DMS 273 treated with DMSO at 0.1 percent for 48 hours (cell line): ENCODE measurements around the gene NHSL2.

Source experiments
- DNase-seq: peaks from one replicate; lab custom pipeline; 2025; lab: John Stamatoyannopoulos, UW

NHSL2 gene

DNA sequence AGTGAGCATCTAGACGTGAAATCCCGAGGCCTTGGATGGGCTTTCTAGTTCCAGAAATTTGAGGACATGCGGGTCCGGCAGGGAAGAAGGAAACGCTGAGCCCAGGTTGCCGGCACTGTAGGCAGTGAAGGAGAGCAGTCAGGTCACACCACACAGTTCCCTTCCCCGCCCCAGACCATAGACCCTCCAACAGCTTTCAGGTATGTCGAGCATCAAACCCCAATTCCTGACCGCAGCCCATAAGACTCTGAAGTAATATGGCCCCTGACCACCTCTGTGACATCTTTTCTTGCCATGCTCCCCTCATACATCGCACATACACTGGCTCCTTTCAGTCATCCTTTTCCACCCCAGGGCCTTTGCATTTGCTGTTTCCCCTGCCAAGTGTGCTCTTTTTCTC is 198.0 kb downstream of the NHSL2 start:
- no peak for DNase-seq

DNA sequence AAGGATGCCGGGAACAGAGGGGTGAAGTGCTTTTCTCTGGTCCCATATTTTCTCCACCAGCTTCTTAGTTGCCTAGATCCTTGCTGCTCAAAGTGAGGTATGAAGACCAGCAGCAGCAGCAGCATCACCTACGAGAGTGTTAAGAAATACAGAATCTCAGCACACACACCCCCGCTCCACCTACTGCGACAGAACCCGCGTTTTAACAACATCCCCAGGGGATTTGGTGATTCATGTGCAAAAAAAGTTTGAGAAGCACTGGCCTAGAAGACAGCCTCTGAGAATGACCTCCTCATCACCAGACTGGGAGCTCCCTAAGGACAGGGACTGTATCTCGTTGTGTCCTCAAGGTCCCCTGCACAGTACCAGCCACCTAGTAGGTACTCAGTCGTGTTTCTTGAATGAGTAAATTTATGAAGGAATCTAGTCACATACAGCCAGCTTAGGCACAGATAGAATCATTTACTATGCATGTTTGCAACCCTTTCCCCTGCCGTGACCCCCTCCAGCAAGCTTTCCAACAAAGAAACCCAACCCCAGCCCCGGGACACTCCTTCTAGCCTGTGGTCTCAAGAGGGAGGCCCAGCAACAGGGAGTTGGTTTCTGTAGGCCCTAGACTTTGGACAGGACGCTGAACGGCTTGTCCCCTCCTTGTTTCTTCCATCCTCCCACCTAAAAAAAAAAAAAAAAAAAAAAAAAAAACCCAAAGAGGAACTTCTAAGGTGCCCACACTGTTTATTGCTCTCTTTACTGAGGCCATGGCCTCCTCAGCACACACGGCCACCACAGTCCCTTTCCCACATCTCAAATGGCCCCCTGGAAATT is 199.6 kb downstream of the NHSL2 start:
- DNase-seq, result no peak

DNA sequence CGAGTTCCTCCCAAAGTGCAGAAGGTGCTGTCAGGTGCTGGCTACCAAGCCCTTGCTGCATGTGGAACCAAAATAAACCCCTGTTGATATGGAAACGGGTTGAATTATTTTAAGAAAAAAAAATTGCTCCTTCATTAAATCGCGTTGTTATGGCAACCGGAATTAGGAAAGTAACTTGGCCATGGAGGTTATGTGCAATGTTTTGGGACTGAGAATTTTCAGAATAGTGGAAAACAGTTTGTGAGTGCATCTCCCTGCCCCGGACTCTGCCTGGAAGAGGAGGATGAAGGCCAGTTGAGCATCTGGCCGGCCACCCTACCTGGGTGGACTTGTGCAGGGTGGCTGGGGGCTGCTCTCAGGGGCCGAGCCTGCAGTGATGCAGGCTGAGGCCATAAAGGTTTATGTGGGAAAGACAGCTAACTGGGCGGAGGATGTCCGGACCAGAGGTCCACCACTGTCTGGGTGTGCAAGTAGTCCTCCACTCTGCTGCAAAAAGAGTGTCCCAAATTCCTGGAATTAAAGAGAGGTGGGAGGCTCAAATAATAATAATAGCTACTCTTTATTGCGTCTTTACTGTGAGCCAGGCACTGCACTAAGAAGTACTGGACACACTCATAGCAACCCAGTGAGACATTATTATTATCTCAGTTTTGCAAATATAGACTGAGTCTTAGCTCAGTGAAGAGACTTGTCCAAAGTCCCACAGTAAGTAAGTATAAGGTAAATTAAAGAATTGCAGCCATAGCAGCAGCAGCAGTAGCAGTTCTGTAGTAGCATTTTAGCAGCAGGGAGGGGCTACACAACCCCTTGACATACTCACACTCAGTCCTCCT is 200.4 kb downstream of the NHSL2 start:
- no peak for DNase-seq

DNA sequence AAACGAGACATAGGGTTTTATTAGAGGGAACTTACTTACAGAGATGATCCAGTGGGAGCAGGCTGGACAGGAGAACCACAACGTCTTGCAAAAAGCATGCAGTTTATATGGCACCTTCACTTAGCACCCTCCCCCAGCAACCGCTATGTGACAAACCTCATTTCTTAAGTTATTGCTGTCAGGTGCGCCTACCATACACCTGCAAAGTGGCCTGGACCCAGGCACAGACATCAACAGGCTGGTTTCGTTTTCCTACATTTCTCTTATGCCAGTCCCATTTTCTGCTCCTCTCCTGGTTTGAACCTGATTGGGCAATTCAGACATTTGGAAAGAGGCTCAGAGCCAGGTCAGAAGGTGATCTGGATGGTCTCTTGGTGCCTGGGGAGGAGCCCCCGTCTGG is 202.8 kb downstream of the NHSL2 start:
- DNase-seq, result no peak

DNA sequence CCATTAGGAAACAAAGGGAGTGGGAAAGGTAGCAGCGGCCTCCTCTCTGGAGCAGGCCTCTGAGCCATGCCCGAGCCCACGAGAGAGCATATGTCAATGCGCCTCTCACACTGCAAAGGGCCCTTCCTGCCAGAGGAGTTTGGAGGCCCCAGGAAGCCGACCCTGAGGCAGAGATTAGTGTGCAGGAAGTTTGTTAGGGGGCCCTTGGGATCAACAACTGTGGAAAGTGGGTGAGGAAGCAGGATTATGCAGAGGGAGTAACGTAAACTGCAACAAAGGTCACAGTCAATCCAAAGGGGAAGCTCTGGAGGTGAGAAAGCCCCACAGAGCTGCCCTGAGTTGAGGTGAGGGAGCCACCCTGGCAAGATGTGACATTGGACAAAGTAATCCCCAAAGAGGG is 203.7 kb downstream of the NHSL2 start:
- DNase-seq, result no peak

DNA sequence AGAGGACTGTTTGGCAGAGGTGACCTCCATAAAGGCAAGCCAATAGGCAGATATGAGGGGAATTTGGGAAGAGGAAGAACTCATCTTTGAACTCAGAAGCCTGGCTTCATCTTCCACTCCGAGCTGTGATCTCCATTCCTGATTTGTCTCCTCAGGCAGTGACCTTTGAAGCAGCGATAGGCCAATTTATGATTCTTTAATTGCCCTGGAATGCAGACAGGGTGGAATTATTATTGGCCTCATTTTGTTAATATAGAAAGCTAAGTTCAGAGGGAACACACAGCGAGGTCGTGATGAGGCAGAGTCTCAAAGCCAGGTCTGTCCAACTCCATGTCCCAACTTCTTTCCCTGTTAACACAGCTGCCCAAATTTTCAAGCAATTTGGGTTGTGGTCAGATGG is 204.2 kb downstream of the NHSL2 start:
- DNase-seq, result no peak

DNA sequence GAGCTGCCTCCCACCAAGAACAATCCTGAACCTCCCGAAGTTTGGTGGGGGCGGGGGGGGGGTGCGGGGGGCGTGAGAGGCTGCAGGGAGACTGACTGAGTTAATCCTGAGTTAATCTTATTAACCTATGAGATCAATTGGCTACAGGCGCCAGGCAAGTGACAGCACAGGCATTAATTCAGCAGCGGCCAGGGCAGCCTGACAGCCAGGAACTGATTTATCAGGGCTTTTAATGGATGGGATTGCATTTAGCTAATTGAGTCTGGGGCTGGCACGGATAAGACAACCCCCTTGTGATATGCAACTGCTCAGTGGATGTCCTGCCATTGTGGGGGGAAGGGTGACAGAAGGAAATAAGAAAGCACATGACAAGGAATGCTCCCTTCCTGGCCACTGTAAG is 204.7 kb downstream of the NHSL2 start:
- DNase-seq, result no peak

DNA sequence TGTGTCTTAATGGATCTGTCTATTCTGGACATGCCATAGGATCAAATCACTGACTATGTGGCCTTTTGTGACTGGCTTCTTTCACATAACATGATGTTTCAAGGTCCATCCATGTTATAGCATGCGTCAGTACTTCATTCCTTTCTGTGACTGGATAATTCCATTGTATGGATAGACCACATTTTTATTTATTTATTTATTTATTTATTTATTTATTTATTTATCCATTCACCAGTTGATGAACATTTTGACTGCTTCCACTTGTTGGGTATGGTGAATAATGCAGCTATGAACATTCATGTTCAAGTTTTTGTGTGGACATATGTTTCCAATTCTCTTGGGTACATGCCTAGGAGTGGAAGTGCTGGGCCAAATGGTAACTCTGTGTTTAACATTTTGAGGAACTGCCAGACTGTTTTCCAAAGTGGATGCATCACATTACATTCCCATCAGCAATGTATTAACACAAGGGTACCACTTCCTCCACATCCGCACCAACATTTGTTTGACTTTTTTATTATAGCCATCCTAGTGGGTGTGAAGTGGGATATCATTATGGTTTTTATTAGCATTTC is 207.1 kb downstream of the NHSL2 start:
- DNase-seq, result no peak

DNA sequence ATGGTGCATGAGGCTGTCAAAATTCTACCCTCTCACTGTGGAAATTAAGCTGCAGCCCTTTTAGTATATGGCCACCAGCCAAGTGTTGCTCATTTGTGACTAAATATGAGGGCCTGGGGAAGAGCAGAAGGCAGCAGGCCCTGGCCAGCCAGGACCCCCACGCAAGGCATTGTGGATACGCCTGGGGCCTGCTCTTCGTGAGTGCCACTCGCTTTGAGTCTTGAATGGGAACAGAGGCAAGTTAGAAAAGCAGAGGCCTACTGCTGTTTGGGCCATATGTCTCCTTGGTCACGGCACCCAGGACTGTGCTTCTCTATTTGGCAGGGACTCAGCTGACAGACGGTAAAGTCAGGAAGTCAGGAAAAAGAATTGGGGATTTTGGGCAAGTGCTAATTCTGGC is 210.2 kb downstream of the NHSL2 start:
- DNase-seq, result no peak

DNA sequence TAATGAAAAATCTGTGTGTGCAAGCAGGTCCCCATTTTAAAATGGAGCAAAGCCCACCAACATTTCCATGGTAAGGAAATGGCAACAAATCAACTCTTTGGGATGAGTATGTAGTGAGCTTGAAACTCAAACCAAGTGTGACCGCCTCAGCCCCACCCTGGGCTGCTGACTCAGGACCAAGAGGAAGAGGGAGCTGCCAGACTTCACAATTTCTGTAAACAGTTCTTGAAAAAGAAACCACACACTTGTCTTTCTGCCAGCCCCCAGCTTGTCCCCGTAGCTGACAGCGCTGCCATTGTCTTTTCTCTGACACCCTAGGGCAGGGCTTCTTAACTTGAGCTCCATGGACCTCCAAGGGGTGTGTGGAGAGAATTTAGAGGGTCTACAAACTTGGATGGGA is 210.7 kb downstream of the NHSL2 start:
- DNase-seq, result no peak

DNA sequence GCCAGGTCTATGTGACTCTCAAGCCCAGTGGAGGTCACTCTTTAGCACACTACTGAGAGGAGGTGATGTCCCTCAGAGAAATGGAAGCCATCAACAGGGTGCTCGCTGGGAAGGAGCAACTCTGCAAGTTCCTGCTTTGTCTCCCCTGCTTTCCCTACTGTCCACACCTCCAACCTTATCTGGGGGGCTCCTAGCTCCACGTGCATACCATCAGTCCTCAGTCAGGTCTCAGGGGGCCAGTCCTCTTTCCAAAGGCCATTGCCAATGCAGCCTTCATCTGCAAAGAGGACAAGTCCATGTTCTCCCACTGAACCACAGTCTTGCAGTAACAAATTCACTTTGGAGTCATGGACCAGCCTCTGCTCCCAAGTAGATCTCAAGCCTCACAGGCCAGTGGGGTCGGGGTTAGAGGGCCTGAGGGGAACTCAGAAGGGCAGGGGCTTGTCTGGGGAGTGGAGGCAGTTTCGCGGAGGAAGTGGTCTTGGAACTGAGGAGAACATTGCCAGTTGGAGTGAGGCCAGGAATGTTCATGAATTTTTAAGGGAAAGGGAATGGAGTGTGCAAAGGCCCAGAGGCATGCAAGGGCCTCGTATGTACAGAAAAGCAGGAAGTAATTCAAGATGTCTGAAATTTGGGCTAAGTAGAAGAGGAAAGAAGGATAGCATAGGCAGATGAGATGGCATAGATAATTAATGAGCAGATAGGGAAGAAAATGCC is 212.1 kb downstream of the NHSL2 start:
- DNase-seq, result no peak

DNA sequence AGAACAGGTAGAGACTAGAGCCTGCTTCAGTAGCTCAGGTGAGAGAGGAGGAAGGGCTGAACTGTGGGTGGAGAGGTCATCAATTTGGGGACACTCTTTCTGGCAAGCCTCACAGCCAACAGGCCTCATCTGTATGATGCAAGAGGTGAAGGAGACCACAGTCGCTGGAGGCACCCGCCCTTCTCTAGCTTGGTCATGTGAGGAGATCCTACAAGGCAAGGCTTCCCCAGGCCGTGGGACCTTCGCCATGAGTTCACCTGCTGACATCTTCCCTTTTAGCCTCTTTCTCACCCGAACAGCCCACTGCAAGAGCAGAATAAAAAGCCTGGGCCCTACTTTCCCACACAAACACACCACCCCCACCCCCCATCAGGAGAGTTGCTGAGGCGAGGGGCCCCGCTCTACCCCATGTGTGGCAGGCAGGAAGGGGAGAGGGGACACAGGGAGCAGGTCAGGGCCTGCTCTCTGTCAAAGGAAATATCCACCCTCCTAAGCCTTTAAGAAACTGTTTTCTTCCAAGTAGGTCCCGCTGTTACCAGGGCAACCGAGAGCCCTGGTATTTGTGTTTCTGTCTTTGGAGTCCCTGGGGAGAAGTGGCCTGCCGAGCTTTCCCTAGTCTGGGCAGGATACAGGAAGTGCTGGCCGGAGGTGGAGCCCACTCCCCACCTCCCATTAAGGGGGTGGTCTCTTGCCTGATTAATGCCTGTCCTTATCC is 213.0 kb downstream of the NHSL2 start:
- DNase-seq, result no peak

DNA sequence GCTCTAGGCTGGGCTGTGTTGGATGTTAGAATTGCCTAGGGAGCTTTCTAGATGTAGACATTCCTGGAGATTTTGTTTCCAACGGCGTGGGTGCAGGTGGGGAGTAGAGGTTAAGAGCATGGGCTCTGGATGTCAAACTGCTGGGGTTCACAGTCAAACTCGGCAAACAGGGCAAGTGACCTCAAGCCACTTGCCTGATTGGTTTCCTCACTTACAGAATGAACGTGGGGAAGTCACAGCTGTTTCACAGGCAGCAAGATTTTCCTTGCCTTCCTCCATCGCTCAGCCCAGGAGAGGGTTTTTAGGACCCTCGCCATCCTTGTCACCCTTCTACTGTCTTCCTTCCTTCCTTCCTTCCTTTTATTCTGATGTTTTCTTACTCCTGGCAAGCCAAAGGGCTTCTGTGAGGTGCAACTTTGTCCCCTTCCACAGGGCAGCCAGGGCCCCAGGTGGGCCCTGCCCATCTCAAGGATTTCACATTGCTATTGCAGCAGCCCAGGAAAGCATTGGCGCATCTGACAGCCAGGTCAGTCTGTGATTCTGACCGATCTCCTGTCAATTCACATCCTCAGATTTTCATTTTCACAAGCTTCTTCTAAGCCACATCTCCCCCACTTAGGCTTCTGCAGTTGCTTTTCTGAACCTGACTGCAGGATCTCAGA is 214.0 kb downstream of the NHSL2 start:
- no peak for DNase-seq

DNA sequence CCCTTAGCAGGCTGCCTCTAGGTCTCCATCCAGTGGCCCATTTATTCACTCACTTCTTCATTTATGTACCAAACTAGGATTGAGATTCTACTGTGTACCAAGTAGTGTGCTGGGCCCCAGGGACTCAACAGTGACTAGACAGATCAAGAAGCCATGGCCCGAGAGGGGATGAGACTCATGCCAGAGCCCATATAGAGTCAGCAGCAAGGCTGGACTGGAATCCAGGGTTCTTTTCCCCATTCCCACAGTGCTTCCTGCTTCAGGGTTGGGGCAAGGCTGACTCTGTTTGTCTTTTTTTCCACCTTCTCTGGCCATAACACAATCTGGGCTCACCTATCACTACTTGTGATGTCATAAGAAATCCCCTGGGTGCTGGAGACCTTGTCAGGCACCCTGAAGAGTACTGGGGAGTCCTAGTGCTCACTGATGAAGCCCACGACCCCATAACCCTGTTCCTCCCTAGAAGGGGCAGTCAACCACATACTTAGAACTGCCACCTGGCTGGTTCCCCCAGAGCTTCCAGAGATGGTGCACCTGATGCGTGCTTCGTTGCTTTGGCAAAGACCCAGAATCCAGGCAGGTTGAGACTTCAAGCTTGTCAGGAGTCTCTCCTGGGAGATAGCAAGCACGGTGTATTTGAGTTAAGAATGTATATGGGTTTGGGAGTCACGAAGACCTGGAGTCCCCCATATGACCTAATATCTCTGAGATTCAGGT is 214.8 kb downstream of the NHSL2 start:
- no peak for DNase-seq

DNA sequence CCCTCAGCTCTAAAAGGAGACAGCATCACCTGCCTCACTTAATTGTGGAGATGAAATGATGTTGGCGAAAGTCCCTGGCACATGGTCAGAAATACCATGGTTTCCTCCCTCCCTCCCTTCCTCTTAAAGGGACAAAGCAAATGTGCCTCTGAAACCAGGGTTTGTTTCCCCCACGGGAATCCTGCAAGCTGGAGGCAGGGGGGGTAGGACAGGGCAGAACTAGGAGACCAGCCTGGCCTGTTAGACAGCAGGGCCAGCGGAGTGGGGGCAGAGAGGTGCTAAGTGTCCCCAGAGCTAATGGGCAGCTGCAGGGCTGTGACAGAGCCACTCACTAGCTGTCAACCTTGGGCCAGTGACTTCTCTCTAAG is 215.4 kb downstream of the NHSL2 start:
- no peak for DNase-seq

DNA sequence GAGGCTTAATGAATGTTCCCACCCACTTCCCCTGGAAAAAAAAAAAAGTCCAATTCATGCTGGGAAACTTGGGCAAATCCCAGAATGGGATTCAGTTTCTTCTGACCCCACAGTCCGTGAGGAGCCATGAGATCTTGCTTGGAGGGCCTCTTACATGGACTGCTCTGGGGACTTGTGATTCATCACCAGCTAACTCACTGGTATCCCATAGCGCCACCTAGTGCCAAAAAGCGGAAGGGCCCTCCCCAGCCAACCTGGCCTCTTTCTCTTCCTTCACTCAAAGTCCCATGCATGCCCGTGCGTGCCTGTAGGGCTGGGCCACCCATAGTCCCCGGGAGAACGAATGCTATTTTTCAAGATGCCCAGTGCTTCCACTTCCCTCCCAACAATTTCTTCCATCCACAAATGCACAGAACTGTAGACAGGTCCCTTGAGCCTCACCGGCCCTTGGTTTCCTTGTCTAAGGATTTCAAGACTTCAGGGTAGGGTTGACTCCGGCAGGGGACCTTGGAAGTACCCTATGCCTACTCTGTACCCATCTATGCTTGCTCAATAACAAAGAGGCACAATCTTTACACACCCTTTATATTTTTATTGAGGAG is 216.0 kb downstream of the NHSL2 start:
- peak; percentile 85 for DNase-seq

DNA sequence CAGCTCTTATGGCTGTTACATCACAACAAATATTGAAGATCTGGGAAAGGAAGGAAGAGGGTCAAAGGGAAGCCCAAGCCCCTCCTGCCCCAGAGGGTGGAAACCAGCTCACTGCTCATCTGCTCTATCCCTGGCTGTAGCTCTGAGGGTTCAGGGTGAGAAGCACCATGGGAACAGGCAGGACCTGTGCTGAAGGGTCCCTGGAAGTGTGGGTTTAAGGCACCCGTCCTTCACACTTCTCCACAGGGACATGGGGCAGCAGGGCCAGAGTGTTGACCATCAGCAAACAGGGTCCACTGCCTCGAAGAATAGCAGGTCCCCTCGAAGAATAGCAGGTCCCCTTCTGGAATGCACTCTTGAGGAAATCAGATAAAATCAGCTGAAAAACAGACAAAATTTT is 216.7 kb downstream of the NHSL2 start:
- no peak for DNase-seq

DNA sequence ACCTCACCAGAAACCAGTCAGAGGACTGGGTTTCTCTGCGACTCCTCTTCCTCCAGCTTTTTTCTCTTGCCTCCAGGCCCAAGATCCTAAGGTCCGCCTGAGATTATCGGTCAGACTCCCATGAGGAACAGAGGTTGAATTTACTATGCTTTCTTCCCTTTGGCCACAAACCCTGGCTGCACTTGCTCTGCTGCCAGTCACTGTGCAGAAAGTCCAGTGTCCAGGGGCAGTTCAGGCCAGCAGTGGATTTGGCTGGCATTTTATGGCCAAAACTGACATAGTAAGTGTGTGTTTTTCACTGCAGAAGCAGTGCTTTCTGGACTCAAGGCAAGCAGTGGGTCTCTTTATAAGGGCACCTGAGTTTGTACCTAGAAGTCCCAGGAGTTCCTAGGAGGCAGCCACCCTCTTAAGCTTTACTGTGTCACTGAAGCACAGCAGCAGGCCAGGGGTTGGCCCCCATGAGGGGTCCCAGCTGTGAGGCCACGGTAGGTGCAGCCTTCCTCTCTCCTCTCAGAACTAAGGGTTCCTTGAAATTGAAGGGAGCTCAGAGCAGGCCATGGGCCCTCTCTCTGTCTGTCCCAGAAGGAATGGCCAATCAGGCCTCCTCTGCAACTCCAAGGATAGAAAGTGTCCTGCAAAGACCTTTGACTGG is 217.7 kb downstream of the NHSL2 start:
- DNase-seq, result no peak

DNA sequence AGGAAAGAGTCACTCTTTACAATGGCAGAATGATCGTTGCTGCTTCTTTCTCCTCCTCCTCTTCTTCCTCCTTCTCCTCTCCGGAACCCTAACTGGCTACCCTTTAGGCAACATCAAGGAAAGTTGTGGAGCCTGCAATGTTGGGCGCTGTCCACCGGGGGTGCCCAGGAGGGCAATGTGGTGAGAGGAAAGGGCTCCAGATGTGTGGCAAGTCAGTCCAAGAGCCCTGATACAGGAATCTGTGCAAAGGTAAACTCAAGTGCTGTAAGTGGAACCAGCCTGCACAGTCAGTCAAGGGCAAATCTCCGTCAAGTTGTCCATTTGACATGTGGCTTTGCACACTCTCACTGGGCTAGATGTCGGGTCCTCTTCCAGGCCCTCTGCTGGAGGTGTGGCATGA is 218.2 kb downstream of the NHSL2 start:
- peak; percentile 29 for DNase-seq

DNA sequence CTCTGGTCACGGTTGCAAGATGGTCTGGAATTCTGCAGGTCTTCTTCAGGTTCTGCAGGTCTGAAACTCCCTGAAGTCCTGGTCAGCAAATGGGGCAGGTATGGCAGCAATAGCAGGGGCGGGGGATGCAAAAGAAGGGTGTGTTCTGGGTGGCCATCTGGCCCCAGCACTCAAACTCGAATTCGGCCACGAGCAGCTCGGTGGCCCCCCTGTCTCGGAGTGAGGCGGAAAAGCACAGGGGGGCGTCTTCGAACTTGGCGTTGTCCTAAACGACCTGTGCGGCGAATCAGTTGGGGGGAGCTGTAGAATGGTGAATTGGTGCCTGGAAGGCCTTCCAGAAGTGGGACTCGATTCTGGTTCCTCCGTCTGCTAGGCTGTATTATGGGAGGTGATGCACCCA is 219.0 kb downstream of the NHSL2 start:
- DNase-seq, result no peak
